HepG2 (cell line): ENCODE data around the gene CTNND2.

ENCODE experiments used
- BHLHE40 ChIP-seq: IDR thresholded peaks from 2 replicates; pipeline ENCODE4 v1.6.1; 2011; ENCODE audit warnings: low read length, improper control_type of control experiment
- CBFB ChIP-seq: sonication (generic); formaldehyde crosslinking; IDR thresholded peaks from 2 replicates; pipeline ENCODE4 v1.4.0; 2020; ENCODE audit warnings: missing genetic modification reagents
- CTCF ChIP-seq: sonication (generic); formaldehyde crosslinking; IDR thresholded peaks from 2 replicates; pipeline ENCODE4 v1.5.0; 2020; ENCODE audit warnings: mild to moderate bottlenecking, missing genetic modification reagents, moderate library complexity
- DBP ChIP-seq: sonication (generic); formaldehyde crosslinking; IDR thresholded peaks from 2 replicates; pipeline ENCODE4 v1.4.0; 2020; ENCODE audit warnings: missing genetic modification reagents; ENCODE audit errors: not compliant biosample characterization
- FLYWCH1 ChIP-seq: sonication (generic); formaldehyde crosslinking; IDR thresholded peaks from 2 replicates; pipeline ENCODE4 v1.8.1; 2023; ENCODE audit warnings: mild to moderate bottlenecking, missing genetic modification reagents
- KLF12 ChIP-seq: sonication (generic); formaldehyde crosslinking; IDR thresholded peaks from 2 replicates; pipeline ENCODE4 v1.4.0; 2020; ENCODE audit warnings: missing genetic modification reagents, borderline replicate concordance
- NBN ChIP-seq: fragments of 450-650 bp; conservative IDR thresholded peaks from 2 replicates; pipeline ENCODE4 v1.6.1; 2017
- NR3C1 ChIP-seq: sonication (generic); formaldehyde crosslinking; IDR thresholded peaks from 2 replicates; pipeline ENCODE4 v1.4.0; 2020; ENCODE audit warnings: missing genetic modification reagents
- POLR2AphosphoS5 ChIP-seq: IDR thresholded peaks from 2 replicates; pipeline ENCODE4 v1.6.1; 2012; ENCODE audit warnings: low read depth, low read length
- PREB ChIP-seq: sonication (generic); formaldehyde crosslinking; IDR thresholded peaks from 2 replicates; pipeline ENCODE4 v1.4.0; 2020; ENCODE audit warnings: missing genetic modification reagents
- SMAD1 ChIP-seq: sonication (generic); formaldehyde crosslinking; IDR thresholded peaks from 2 replicates; pipeline ENCODE4 v1.4.0; 2020; ENCODE audit warnings: missing genetic modification reagents, low read depth, mild to moderate bottlenecking, borderline replicate concordance
- SMC3 ChIP-seq: IDR thresholded peaks from 2 replicates; pipeline ENCODE4 v1.6.1; 2011; ENCODE audit warnings: low read length, improper control_type of control experiment
- TP53 ChIP-seq: sonication (generic); formaldehyde crosslinking; conservative IDR thresholded peaks from 2 replicates; pipeline ENCODE4 v1.4.0; 2020; ENCODE audit warnings: missing genetic modification reagents
- ZNF598 ChIP-seq: sonication (generic); formaldehyde crosslinking; IDR thresholded peaks from 2 replicates; pipeline ENCODE4 v1.5.1; 2020; ENCODE audit warnings: mild to moderate bottlenecking, missing genetic modification reagents, borderline replicate concordance

- TF ChIP-seq TP53 (CRISPR knock-in tag) = no peak
- no peak for TF ChIP-seq ZNF598
- TF ChIP-seq CTCF (CRISPR knock-in tag) = no peak
- TF ChIP-seq SMAD1 (CRISPR knock-in tag) = no peak
- TF ChIP-seq SMC3 = no peak
- no peak for TF ChIP-seq PREB (CRISPR knock-in tag)
- no peak for TF ChIP-seq BHLHE40
- no peak for TF ChIP-seq FLYWCH1 (CRISPR knock-in tag)
- no peak for TF ChIP-seq KLF12
- TF ChIP-seq NR3C1 (CRISPR knock-in tag) = no peak
- TF ChIP-seq POLR2AphosphoS5 = no peak
- no peak for TF ChIP-seq CBFB (CRISPR knock-in tag)
- no peak for TF ChIP-seq NBN
- no peak for TF ChIP-seq DBP (CRISPR knock-in tag)
Observed at GRCh38 chr5:10990634-10991033, 913.6 kb downstream of the CTNND2 start.
